Activated CD4-positive, alpha-beta T cell treated with anti-CD3 and anti-CD28 coated beads for 48 hours (primary cell): Measurements from ENCODE around the gene ARHGEF28.

ENCODE experiments used
- DNase-seq: peaks from one replicate; pipeline ENCODE4 v3.0.0-alpha.2; 2020

The ARHGEF28 gene

DNA sequence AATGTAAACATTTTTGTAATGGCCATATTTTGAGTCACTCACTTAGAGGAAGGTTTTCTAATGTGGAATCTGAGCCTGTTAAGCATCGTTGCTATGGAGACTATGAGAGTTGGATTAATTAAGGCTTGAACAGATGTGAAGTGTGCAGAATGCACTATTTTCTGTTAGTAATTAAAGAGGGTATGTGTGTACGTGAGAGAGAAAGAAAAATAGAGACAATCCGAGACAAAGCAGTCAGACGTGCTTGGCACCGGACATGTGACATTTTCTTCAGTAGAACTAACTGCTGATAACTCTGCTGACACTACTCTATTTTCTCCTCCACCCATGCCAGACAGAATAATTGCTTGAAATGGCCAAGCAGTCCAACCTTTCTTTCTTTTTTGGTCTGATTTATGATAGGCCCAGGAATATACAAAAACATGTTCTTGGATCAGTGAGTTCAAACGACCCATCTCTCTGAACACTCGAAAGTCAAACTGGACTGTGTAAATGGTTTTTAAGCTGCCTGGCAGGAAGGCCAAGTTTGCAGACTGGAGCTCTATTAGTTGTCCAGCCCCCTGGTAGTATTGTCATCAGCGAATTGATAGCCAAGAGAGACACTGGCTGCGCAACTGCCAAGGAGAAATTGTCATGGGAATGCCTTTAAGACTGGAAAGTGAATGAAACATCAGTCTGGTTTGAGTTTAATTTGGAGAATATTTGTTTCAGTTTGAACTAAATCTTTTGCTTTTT lies 322.1 kb downstream of the ARHGEF28 start:
- DNase-seq: no peak

DNA sequence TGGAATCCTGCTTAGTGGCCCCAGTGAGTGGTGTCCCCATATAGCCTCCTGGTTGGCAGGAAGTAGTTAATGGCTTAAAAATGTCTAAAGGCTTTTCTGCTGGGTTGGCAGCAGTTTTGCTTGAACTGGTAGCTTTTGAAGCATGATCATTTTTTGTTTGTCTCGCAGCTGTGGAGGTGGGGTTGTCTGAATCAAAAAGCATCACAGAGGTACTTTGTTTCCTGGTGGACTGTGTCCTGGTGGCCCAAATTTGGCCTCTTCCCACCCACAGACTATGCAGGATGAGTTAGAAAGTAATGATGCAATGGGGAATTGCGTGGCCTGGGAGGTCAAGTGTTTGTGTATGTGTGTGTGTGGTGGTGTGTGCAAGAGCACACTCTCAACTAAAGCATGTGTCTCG lies 322.7 kb downstream of the ARHGEF28 start:
- DNase-seq: no peak

DNA sequence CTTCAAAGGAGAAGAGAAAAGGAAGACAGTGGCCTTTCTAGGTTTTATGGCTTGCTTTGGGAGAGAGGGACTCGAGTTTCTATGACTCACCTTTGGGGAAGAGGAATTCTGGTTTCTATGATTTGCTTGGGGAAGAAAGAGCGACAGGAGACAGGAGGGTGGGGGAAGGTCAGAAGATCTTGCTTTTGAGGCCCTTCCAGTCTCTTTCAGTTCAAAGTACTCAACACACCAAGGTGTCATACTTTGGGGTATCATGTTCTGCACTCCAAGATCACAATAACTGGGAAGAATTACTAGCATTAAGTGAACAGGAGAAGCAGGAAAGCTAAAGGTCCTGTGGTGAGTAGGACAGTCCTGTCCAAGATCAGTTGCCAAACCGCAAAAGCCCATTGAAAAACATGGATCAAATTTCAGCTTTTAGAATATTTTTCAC lies 324.5 kb downstream of the ARHGEF28 start:
- DNase-seq: no peak

DNA sequence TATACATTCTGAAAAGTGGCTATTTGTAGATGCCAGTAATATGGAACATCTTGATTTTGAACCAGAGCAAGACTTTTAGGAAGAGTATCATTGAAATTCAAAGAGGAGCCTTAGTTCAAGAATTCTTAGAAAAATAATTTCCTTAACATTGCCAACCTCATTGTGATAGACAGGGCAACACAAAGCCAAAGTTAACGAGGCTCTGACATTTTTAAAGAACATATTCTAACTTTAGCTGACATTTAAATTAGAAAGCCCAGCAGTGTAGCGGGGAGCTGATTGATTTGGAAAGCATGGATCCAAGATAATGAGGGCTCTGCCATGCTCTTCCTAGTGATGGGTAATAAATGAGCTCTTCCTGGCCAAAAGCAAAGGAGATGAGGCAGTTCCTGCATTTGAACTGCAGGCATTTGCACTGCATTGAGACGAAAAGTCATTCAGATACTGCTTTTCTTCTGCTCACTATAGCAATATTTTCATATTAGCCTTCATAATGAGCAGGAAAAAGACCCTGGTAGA lies 325.0 kb downstream of the ARHGEF28 start:
- DNase-seq: no peak

DNA sequence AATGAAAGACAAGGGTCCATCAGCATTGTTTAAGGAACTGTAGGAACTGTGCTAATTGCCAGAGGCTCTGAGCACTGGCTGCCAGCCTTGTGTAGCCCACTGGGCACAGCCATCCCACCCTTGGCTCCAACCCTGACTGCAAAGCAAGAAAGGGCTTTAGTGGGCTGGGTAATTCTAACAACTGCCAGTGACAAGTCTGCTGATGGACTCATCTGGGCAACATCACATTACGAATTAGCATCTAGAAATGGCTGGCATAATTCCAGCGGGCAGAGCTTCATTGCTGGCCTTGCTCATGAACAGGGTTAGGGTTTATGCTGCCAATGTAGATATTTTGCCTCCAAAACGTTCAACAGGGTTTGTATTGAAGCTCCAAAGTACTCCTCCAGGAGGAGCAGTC lies 326.9 kb downstream of the ARHGEF28 start:
- DNase-seq: no peak

DNA sequence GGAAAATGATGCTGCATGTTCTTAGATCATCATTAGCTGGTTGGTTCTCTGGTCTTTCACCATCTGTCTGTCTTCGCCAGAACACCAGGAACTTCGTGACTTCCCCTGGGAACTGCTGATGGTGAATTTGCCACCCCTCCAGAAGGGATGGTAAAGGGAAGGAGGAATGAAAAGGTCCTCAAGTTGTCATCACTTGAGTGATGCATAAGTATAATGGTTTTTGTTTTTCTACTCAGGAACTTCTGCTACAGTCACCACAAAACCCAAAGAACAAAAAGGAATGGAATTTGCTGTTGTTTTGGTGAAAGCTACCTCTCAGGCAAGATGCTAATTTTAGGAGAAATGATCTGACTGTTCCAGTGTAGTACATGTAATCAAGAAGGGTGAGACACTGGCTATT lies 328.4 kb downstream of the ARHGEF28 start:
- DNase-seq: no peak

DNA sequence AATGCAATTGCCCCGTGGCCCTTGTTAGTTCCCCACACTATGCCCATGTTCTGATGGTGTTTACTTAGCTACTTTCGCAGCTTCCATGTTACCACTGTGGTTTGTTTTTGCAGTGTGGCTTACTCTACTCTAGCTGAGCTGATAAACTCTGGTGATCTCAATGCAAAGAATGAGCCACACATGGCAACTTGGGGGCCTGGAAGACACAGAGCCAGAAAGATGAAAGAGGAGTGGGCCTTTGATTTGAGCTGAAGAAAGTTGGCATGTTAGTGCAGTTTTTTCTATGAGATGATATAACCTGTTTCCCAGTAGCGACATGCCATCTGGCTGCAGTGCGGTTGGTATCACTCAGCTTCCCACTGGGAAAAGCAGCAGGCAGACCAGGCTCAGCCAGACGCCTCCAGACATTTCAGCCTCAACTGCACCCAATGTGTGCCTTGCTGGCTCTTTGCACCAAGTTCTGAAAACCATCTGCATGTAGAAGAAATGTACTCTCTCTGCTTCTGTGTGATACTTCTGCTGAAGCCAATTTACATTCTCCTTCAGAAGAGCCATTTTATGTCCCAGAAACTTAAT lies 329.4 kb downstream of the ARHGEF28 start:
- DNase-seq: no peak

DNA sequence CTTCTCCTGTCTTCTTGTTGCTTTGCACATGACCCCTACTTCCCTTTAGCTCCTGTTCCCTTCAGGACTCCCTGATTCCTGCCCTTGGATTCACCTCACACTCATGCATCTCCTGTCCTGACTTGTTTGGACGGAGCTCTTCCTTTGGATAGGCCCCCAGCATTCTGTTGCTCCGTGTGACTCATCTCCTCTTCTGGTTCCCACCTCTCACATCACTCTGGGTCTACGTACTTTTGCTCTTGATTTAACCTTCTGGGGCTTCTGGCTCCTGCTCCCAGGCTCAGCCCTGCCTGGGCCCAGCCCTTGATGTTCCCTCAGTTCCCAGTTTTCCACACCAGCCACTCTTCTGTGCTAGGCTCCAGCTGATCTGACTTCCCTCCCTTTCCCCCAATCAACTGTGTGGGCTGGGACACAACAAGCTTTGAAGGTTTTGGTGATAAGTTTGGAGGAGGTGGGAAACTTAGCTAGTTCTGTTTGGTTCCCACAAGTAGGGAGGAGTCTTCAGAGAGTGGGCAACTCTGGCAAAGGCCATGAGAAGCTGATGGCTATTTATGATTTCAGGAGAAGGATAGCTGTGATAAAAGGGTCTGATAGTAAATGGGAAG lies 331.5 kb downstream of the ARHGEF28 start:
- DNase-seq: no peak

DNA sequence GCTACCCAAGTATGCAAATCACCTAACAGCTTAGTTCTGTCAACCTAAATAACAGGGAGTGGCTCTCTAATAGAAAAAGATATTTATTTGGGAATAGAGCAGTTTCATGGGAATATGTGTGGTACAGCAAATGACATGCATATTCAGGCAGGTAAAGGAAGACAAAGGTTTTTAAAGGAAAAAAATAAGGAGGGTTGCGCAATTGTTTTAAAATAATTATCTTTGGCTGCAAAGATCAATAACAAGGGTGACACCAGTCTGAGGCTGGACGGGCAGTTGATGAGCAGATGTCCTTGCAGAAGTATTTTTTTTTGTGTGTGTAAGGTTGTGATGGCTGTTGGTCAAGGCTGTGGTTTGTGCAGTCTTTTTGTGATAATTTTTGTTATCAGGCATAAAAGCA lies 332.0 kb downstream of the ARHGEF28 start:
- no peak for DNase-seq

DNA sequence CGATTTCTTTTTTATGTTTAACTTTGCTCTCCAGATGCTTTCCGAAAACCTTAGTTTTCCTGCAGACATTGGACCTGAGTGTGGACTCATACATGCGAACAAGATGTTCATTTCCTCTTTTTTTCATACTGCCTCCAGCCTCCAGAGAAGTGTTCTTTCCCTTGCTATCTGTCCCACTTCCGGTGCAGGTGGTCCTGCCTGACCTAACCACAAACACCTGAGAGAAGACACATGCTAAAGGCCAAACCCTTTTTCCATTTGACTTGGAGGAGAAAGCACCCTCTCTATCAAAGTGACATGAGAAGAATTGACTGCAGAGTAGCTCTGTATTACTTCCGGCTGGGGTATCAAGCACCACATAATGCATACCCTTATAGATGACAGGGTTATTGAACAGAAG lies 334.0 kb downstream of the ARHGEF28 start:
- DNase-seq: no peak

DNA sequence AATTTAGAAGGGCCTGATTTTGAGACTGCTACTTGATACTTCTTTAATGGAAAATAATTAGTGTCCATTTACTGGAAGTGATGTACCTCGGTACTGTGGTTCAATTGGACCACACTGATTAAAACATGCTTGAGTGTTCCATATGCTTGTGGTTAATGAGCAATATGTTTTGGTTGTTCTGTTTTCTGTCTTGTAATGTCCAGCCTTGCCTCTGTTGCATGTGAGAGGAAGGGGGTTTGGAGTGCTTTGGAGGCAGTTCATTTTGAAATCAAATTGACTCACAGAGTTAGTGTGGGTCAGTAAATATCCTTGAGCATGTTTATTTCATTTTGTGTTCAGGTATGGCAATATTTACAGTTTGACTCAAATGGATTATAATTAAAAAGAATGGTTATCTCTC lies 334.4 kb downstream of the ARHGEF28 start:
- no peak for DNase-seq

DNA sequence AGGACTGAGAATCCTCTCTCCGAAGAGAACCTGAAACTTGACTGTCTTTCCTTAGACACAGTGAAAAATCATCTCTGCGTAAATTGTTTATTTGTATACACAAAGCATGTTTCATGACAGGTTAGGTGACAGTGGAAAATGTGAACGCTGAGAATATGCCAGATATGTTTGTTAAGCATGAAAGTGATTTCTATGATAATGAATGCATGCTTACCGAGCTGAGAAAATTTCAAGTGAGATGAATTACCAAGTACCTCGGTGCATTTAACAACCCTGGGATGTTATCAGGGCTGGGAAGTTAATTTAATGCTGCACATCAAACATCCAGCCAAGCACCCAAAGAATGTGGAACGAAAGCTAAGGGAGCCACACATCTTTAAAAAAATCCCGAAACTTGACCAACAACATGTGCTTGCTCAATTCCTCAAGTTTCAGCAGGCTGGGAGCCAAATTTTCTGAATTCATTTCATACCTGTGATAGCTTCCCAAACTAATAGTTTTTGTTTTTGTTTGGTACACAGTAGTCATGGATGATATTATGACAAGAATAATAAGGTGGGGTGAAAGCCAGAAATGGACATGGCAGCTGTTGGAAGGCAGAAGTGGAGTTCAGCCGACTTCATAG lies 336.9 kb downstream of the ARHGEF28 start:
- no peak for DNase-seq

DNA sequence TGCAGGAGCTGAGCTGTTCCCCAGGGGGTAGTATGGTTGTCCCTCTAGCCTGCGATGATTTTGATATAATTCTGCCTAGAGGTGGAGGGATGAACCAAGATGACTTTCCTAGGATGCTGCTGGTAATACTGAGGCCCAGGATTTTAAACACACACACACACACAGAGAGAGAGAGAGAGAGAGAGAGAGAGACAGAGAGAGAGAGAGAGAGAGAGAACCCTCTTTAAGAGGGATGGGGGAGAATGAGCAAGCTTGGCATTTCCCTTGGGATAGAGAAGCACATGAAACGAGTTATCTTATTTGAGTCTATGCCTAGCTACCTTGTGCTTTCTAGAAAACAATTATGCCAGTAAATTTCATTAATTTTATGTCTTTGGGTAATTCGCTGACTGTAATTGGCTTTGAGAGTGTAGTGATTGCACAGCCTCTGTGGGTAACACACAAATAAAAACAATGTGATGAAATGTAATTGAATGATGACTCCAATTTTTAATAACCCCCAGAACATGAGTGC lies 338.4 kb downstream of the ARHGEF28 start:
- DNase-seq: no peak

DNA sequence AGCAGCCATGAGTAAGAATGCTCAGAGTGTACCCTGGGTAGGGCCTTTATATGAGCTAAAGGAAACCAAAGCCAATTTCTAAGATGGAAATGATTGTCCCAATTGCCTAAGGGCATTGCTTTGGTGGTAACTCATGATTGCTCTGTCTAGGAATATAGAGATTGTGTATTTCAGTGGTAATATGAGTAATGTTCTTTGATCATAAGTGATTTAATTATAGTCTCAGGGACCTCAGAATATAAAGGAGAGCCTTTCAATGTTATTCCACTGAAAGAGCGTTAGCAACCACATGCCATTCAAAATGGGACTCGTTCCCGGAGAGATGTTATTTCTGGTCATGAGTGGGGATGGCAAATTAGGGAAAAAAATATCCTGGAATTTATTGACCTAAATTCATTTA lies 340.5 kb downstream of the ARHGEF28 start:
- no peak for DNase-seq

DNA sequence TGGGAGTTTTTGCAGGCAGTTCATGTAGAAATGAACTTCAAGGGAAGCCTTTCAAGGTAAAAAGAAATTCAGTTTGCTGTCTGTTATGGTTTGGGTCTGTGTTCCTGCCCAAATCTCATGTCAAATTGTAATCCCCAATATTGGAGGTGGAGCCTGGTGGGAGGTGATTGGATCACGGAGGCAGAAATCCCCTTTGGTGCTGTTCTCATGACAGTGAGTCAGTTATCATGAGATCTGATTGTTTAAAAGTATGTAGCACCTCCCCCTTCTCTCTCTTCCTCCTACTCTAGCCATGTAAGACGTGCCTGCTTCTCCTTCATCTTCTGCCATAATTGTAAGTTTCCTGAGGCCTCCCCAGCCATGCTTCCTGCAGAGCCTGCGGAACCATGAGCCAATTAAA lies 341.4 kb downstream of the ARHGEF28 start:
- no peak for DNase-seq

DNA sequence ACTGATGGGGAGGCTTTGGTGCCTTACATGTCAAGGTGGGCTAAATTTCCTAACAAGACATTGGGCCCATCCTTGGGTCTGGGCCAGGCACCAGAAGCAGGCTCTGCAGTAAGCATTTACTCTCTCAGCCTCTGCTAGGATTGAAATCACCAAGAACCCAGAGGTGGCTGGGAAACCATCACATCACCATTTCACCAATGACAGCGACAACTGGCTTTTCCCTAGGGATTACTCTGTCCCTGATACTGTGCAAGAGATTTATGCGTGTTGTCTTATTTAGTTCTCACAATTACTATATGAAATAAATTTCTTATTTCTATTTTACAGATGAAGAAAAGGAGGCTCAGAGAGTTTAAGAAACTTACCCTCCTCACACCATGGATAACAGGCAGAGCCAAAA lies 342.2 kb downstream of the ARHGEF28 start:
- no peak for DNase-seq

DNA sequence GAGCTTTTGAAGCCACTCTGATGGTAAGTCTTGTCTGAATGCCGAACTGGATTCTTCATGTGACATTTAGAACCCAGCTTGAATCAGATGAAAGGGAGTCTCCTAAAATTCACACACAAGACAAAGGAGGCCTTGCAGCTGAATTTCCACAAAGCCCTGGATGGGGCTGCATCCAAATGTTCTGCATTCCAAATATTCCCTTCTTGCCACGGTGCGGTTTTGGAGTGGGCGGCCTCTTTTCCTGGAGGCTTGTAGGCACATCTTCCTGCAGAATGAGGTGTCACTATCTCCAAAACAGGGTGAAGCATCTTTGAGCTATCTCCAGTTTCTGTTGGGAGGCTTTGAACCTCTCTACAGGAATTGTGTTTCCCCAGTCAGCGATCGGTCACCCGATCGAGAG lies 342.7 kb downstream of the ARHGEF28 start:
- DNase-seq: no peak

DNA sequence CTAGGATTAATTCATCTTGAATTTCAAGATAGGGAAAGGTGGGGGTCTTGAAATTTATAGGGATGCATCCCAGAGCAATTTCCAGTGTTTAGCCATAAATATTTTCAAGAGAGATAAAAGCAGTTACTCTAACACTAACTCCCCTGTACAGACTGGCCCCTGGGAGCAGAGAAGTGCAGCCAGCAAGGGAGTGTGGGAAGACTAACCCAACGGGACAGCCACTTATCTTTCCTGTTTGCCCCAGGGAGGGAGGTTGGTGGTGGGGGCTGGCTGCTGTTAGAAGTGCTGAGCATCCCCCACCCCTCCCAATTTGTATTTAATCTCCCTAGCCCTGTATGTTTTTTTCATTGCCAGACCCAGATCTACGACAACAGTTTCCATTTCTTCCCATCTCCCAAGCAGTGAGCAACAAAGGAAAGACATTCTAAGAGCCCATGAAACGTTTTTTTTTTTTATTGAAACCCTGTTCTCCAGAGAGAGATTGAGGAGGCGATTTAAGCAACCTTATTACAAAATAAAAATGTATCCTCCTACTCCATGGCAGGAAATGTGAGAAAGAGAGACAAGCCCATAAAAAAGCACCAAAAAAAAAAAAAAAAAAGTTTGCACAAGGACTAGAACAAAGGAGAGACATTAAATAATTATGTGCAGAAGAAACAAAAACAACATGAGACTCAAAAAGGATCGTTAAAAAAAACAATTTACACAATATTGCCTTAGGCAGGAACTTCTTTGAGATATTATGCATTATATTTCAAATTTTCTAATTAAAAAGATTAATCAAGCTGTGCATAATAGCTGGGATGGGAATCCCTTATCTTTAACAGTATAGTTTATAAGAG lies 343.4 kb downstream of the ARHGEF28 start:
- no peak for DNase-seq

DNA sequence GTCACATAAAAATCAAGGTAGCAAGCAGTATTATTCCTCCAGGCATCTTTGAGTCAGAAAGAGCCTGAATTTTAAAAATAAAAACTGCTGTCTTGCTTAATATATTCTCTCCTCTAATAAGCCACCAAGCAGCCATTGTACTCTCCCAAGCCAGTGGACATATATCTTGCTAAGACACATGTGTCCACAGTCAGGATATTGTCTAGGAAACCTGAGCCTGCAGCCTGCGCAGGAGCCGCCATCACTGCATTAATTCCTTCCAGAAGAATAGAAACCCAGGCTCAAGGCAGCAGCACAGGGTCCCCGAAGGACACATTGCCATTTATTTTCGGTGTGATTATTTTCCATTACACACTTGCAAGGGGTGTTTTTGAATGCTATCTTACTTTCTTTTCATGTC lies 345.3 kb downstream of the ARHGEF28 start:
- no peak for DNase-seq

DNA sequence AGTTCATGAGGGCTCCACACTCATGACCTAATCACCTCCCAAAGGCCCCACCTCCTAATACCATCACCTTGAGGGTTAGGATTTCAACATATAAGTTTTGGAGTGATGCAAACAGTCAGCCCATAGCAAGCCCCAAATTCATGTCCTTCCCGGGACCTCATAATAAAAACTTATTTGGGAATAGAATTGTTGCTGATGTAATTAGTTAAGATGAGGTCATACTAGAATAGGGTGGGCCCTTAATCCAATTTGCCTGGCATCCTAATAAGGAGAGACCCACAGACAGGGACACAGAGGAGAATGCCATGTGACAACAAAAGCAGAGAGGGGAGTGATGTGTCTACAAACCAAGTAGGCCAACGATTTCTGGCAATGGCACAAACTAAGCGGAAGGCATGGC lies 347.1 kb downstream of the ARHGEF28 start:
- DNase-seq: no peak

DNA sequence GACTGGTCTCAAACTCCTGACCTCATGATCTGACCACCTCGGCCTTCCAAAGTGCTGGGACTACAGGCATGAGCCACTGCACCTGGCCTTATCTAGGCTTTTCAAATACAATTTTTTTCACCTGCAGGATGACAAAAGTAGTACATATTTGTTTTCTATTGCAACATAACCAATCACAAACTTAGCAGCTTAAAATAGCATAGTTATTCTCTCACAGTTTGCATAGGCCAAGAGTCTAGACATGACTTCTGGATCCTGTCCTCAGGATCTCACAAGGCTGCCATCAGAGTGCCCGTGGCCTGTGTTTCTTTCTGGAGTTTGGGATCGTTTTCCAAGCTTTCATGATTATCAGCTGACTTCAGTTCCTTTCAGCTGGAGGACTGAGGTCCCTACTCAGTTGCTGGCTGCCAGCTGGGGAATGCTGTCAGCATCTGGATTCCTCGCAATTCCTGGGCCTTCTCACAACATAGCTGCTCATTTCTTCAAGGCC lies 348.9 kb downstream of the ARHGEF28 start:
- no peak for DNase-seq

DNA sequence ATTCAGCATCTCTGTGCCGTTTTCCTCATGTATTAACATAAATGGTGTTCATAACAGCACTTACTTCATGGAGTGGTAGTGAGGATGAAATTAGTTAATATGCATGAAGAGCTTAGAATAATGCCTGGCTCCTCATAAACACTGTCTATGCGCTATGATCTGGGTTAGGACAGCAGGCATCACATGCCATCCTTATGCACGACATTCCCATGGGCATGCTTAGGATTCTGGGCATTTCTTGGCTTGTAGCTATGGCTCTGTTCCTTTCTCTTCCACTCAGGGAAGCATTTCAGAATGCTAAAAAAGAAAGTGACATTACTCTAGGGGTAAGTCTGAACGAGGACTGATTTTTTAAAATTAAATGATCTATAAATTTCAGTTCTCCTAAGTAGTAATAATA lies 349.8 kb downstream of the ARHGEF28 start:
- DNase-seq: no peak

DNA sequence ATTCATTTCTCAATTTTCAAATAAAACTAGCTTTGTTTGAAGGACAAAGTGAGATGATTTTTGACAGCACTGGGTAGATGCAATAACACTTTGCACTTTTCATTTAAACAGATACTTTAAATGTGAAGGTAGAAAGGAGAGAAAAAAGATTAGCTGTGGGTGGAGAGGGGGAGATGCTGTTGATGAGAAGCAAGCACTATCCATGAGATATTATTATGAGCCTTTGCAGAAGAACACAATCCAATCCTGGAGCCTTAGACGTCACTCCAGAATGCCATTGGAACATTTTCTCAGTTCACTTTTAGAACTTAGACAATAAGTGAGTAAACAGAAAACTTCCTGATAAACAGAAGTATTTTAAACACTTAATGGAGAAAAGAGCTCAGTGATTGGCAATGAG lies 351.1 kb downstream of the ARHGEF28 start:
- no peak for DNase-seq
